ENCODE data around the gene CSRNP3. TPM values are rescaled to one million over a fixed set of nuclear protein-coding genes. Genes with fewer than 3 reads are reported as not detected.

CSRNP3 gene
- total and polyA plus RNA-seq, 3 experiments from 2014 or later: not detected

- H3K4me3 Mint-ChIP-seq: no peak overlapping the region
- H3K27me3 Mint-ChIP-seq: peaks cover 0 to 14% of the 10 kb centered on the region in 2 donors
- H3K36me3 ChIP-seq (ENCODE audit: insufficient read depth, low read length): no peaks in the 10 kb centered on the region
- H3K9me3 ChIP-seq (ENCODE audit: low read length): no peaks in the 10 kb centered on the region
- H3K36me3 Mint-ChIP-seq: no peaks in the 10 kb centered on the region
- H3K9me3 Mint-ChIP-seq: no peaks in the 10 kb centered on the region
- no peaks in the 10 kb centered on the region for H3K27me3 ChIP-seq (ENCODE audit: insufficient read depth, low read length, poor library complexity, severe bottlenecking)
- no peak for DNase-seq
- ChIA-PET POLR2A (no interaction called here), CTCF (no interaction called here)
- no peaks in the 10 kb centered on the region for H3K4me1 ChIP-seq (ENCODE audit: insufficient read depth, low read length)
- no peaks in the 10 kb centered on the region for H3K4me1 Mint-ChIP-seq
- no peak overlapping the region for H3K27ac ChIP-seq (ENCODE audit: low read depth, low read length)
- no peak overlapping the region for H3K4me3 ChIP-seq (ENCODE audit: low read length)
- no peak overlapping the region for H3K27ac Mint-ChIP-seq
These were observed 3.4 kb downstream of the CSRNP3 start for GRCh38 chr2:165472922-165473321.

GRCh38 chr2:165474619-165475276, 5.2 kb downstream of the CSRNP3 start:
- H3K27me3 ChIP-seq (ENCODE audit: insufficient read depth, low read length, poor library complexity, severe bottlenecking): no peaks in the 10 kb centered on the region
- Mint-ChIP-seq H3K4me3 (no peak overlapping the region), H3K27me3 (peaks cover 0 to 4% of the 10 kb centered on the region in 2 donors), H3K4me1 (no peaks in the 10 kb centered on the region), H3K36me3 (no peaks in the 10 kb centered on the region), H3K9me3 (no peaks in the 10 kb centered on the region), H3K27ac (no peak overlapping the region)
- no peaks in the 10 kb centered on the region for H3K36me3 ChIP-seq (ENCODE audit: insufficient read depth, low read length)
- ChIA-PET CTCF (no interaction called here), POLR2A (no interaction called here)
- H3K4me3 ChIP-seq (ENCODE audit: low read length): no peak overlapping the region
- H3K27ac ChIP-seq (ENCODE audit: low read depth, low read length): no peak overlapping the region
- no peaks in the 10 kb centered on the region for H3K4me1 ChIP-seq (ENCODE audit: insufficient read depth, low read length)
- no peaks in the 10 kb centered on the region for H3K9me3 ChIP-seq (ENCODE audit: low read length)
- no peak for DNase-seq

GRCh38 chr2:165475277-165476004, 5.9 kb downstream of the CSRNP3 start:
- Mint-ChIP-seq H3K4me3 (no peak overlapping the region), H3K9me3 (no peaks in the 10 kb centered on the region), H3K4me1 (no peaks in the 10 kb centered on the region), H3K36me3 (no peaks in the 10 kb centered on the region), H3K27me3 (peaks cover 0 to 4% of the 10 kb centered on the region in 2 donors), H3K27ac (no peak overlapping the region)
- no peaks in the 10 kb centered on the region for H3K4me1 ChIP-seq (ENCODE audit: insufficient read depth, low read length)
- DNase-seq: no peak
- ChIA-PET CTCF (no interaction called here), POLR2A (no interaction called here)
- H3K9me3 ChIP-seq (ENCODE audit: low read length): no peaks in the 10 kb centered on the region
- H3K27me3 ChIP-seq (ENCODE audit: insufficient read depth, low read length, poor library complexity, severe bottlenecking): no peaks in the 10 kb centered on the region
- H3K27ac ChIP-seq (ENCODE audit: low read depth, low read length): no peak overlapping the region
- no peaks in the 10 kb centered on the region for H3K36me3 ChIP-seq (ENCODE audit: insufficient read depth, low read length)
- no peak overlapping the region for H3K4me3 ChIP-seq (ENCODE audit: low read length)

GRCh38 chr2:165479856-165480255, 10.4 kb downstream of the CSRNP3 start:
- Mint-ChIP-seq H3K36me3 (no peaks in the 10 kb centered on the region), H3K4me1 (no peaks in the 10 kb centered on the region), H3K27ac (no peak overlapping the region), H3K4me3 (no peak overlapping the region), H3K27me3 (no peaks in the 10 kb centered on the region), H3K9me3 (no peaks in the 10 kb centered on the region)
- Histone ChIP-seq H3K4me3 (ENCODE audit: low read length) (no peak overlapping the region), H3K4me1 (ENCODE audit: insufficient read depth, low read length) (no peaks in the 10 kb centered on the region), H3K9me3 (ENCODE audit: low read length) (no peaks in the 10 kb centered on the region), H3K36me3 (ENCODE audit: insufficient read depth, low read length) (no peaks in the 10 kb centered on the region), H3K27me3 (ENCODE audit: insufficient read depth, low read length, poor library complexity, severe bottlenecking) (no peaks in the 10 kb centered on the region), H3K27ac (ENCODE audit: low read depth, low read length) (no peak overlapping the region)
- CTCF ChIA-PET: no interaction called here
- POLR2A ChIA-PET: no interaction called here
- DNase-seq: no peak

DNA sequence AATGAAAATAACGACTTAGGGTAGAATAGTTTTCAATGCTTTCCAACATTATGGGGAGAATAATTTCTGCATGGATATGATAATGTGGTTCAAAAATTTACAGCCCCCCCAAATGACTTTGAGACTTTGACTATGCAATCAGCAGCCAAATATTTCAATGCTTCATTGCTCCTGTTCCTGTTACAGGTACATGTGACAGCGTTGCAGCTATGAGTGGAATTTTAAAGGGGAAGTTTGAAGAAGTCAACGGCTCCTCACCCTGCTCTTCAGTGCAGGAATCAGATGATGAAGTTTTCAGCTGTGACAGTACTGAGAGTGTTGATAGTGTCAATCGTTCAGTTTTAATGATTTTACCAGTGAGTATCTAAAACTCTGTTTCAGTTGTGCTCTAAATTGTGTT, 25.1 kb downstream of the CSRNP3 start:
- Histone ChIP-seq H3K4me3 (ENCODE audit: low read length) (no peak overlapping the region), H3K36me3 (ENCODE audit: insufficient read depth, low read length) (no peaks in the 10 kb centered on the region), H3K27ac (ENCODE audit: low read depth, low read length) (no peak overlapping the region), H3K27me3 (ENCODE audit: insufficient read depth, low read length, poor library complexity, severe bottlenecking) (no peaks in the 10 kb centered on the region), H3K9me3 (ENCODE audit: low read length) (no peaks in the 10 kb centered on the region), H3K4me1 (ENCODE audit: insufficient read depth, low read length) (no peaks in the 10 kb centered on the region)
- H3K9me3 Mint-ChIP-seq: peaks cover 0 to 3% (median 0%) of the 10 kb centered on the region in 5 donors
- CTCF ChIA-PET: no interaction called here
- H3K27me3 Mint-ChIP-seq: peaks cover 0 to 6% of the 10 kb centered on the region in 2 donors
- no peaks in the 10 kb centered on the region for H3K36me3 Mint-ChIP-seq
- no peak overlapping the region for H3K27ac Mint-ChIP-seq
- no peak overlapping the region for H3K4me3 Mint-ChIP-seq
- H3K4me1 Mint-ChIP-seq: no peaks in the 10 kb centered on the region
- no peak for DNase-seq
- POLR2A ChIA-PET: no interaction called here

DNA sequence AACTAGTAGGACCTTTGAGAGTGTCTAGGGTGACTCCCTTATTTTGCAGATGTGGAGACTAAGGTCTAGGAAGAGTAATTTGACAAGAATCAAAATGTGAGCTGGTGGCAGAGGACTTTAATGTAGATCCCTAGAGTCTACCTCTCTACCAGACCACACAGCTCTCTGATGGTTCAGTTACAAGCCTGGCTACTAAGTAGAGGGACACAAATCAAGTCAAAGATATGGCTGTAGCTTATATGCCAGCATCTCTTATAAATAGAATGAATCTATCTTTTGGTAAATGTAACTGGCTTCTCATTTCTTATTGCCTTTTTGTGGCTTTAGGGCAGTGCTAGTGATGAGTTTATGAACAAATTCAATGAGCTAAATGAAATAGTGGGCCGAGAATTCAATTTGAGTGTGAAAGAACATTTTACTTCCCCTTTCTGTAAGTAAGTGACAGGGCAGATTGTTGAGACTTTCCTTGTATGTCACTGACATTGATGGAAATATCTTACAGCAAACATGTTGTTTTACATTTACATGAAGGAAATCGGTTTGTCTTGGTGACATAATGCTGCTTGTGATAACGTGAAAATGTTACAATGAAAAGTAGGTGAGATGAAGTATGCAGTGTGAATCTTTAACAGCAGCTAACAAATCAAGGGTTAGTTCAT, 28.3 kb downstream of the CSRNP3 start:
- POLR2A ChIA-PET: no interaction called here
- Histone ChIP-seq H3K4me1 (ENCODE audit: insufficient read depth, low read length) (no peaks in the 10 kb centered on the region), H3K9me3 (ENCODE audit: low read length) (no peaks in the 10 kb centered on the region), H3K27me3 (ENCODE audit: insufficient read depth, low read length, poor library complexity, severe bottlenecking) (no peaks in the 10 kb centered on the region), H3K4me3 (ENCODE audit: low read length) (no peak overlapping the region), H3K36me3 (ENCODE audit: insufficient read depth, low read length) (no peaks in the 10 kb centered on the region), H3K27ac (ENCODE audit: low read depth, low read length) (no peak overlapping the region)
- H3K9me3 Mint-ChIP-seq: no peaks in the 10 kb centered on the region
- CTCF ChIA-PET: no interaction called here
- H3K27ac Mint-ChIP-seq: no peak overlapping the region
- DNase-seq: no peak
- no peaks in the 10 kb centered on the region for H3K4me1 Mint-ChIP-seq
- no peak overlapping the region for H3K4me3 Mint-ChIP-seq
- no peaks in the 10 kb centered on the region for H3K36me3 Mint-ChIP-seq
- peaks cover 0 to 6% of the 10 kb centered on the region in 2 donors for H3K27me3 Mint-ChIP-seq

- no peaks in the 10 kb centered on the region for H3K36me3 Mint-ChIP-seq
- H3K27me3 ChIP-seq (ENCODE audit: insufficient read depth, low read length, poor library complexity, severe bottlenecking): no peaks in the 10 kb centered on the region
- no peaks in the 10 kb centered on the region for H3K4me1 ChIP-seq (ENCODE audit: insufficient read depth, low read length)
- no peak overlapping the region for H3K27ac Mint-ChIP-seq
- H3K27me3 Mint-ChIP-seq: peaks cover 0 to 6% of the 10 kb centered on the region in 2 donors
- H3K36me3 ChIP-seq (ENCODE audit: insufficient read depth, low read length): no peaks in the 10 kb centered on the region
- no peak overlapping the region for H3K27ac ChIP-seq (ENCODE audit: low read depth, low read length)
- no peak for DNase-seq
- H3K9me3 Mint-ChIP-seq: no peaks in the 10 kb centered on the region
- ChIA-PET POLR2A (no interaction called here), CTCF (no interaction called here)
- H3K4me3 ChIP-seq (ENCODE audit: low read length): no peak overlapping the region
- H3K9me3 ChIP-seq (ENCODE audit: low read length): no peaks in the 10 kb centered on the region
- H3K4me1 Mint-ChIP-seq: no peaks in the 10 kb centered on the region
- H3K4me3 Mint-ChIP-seq: no peak overlapping the region
These were observed 29.6 kb downstream of the CSRNP3 start for GRCh38 chr2:165499131-165499530.

DNA sequence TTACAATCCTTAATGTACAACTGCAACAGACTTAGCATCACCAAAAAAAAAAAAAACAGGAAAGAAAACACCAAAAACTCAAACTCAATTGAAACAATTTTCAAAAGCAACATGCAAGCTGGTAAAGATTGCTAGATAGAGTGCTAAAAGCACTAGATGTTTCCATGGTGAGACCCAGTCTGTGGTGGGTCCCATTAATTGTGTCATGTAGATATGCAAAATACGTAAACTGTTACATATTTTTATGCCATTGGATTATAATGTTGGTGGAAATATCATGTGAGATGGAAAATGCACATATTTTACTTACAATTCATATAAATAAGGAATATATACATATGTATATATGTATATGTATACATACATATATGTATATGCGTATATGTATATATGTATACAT, 30.5 kb downstream of the CSRNP3 start:
- Mint-ChIP-seq H3K27ac (no peak overlapping the region), H3K4me3 (no peak overlapping the region), H3K36me3 (no peaks in the 10 kb centered on the region), H3K4me1 (no peaks in the 10 kb centered on the region), H3K9me3 (no peaks in the 10 kb centered on the region), H3K27me3 (peaks cover 0 to 6% of the 10 kb centered on the region in 2 donors)
- H3K4me3 ChIP-seq (ENCODE audit: low read length): no peak overlapping the region
- no peaks in the 10 kb centered on the region for H3K36me3 ChIP-seq (ENCODE audit: insufficient read depth, low read length)
- CTCF ChIA-PET: no interaction called here
- H3K9me3 ChIP-seq (ENCODE audit: low read length): no peaks in the 10 kb centered on the region
- no peaks in the 10 kb centered on the region for H3K4me1 ChIP-seq (ENCODE audit: insufficient read depth, low read length)
- no peak for DNase-seq
- no peak overlapping the region for H3K27ac ChIP-seq (ENCODE audit: low read depth, low read length)
- H3K27me3 ChIP-seq (ENCODE audit: insufficient read depth, low read length, poor library complexity, severe bottlenecking): no peaks in the 10 kb centered on the region
- POLR2A ChIA-PET: no interaction called here
